ENCODE results near the gene PRRX2. TPM values are rescaled to one million over a fixed set of nuclear protein-coding genes. Genes with fewer than 3 reads are reported as not detected.

Gene PRRX2
- polyA plus RNA-seq, 2 donors, result 1.7 to 3.6 TPM

DNA sequence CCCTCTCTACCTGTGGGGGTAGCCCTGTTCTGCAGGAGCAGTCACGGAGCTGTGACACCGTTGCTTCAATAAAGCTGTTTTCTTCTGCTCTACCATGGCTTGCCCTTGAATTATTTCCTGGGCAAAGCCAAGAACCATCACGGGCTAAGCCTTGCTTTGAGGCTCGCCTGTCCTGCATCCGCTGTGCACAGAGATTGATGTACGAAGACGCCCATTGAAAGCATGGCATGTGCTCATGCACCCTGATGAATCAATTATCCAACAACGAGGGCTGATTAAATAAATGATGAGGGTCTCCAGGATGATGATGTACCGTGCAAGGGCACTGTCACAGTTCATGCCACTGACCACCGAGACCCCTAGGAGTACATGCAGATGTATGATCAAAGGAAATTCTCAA is 66.7 kb downstream of the PRRX2 start:
- Histone ChIP-seq H3K36me3 (ENCODE audit: control insufficient read depth in 2 of 2, insufficient read depth in 2 of 2, low read length in 1 of 2) (no peaks in the 10 kb centered on the region), H3K27ac (ENCODE audit: low read depth in 2 of 2, low read length in 1 of 2) (no peak overlapping the region), H3K4me3 (ENCODE audit: low read depth in 1 of 2, low read length in 2 of 2) (no peak overlapping the region), H3K4me1 (ENCODE audit: control insufficient read depth in 2 of 2, insufficient read depth in 2 of 2, low read length in 1 of 2) (no peaks in the 10 kb centered on the region), H3K9me3 (ENCODE audit: control insufficient read depth in 2 of 2, insufficient read depth in 1 of 2, low read depth in 1 of 2, low read length in 1 of 2) (no peaks in the 10 kb centered on the region), H3K27me3 (ENCODE audit: control insufficient read depth in 1 of 2, insufficient read depth in 2 of 2, low read length in 2 of 2) (peaks cover 0 to 3% of the 10 kb centered on the region in 2 donors)
- 60 to 65% methylated on average over 10 of the region's 10 CpGs for WGBS, 2 donors

DNA sequence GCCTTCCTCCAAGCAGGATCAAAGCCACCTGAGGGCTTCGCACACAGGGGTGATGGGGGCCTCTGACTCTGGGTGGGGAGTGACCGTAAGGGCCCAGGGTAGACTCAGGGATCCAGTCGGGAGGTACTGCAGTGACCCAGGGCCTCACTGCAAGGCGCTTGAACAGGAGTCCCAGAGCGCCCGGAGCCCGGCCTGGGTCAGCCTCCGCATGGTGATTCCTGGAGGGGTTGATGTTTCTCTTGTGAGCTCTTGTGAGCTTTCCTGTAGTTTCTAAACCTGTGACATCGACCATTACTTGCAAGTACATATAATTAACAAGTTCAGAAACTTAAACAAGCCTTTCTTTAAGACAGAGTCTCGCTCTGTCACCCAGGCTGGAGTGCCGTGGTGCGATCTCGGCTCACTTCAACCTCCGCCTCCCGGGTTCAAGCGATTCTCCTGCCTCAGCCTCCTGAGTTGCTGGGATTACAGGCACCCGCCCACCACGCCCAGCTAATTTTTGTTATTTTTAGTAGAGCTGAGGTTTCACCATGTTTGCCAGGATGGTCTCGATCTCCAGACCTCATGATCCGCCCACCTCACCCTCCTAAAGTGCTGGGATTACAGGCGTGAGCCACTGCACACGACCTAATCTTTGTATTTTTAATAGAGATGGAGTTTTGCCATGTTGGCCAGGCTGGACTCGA is 67.6 kb downstream of the PRRX2 start:
- Histone ChIP-seq H3K36me3 (ENCODE audit: control insufficient read depth in 2 of 2, insufficient read depth in 2 of 2, low read length in 1 of 2) (no peaks in the 10 kb centered on the region), H3K4me1 (ENCODE audit: control insufficient read depth in 2 of 2, insufficient read depth in 2 of 2, low read length in 1 of 2) (peaks cover 0 to 1% of the 10 kb centered on the region in 2 donors), H3K27ac (ENCODE audit: low read depth in 2 of 2, low read length in 1 of 2) (no peak overlapping the region), H3K27me3 (ENCODE audit: control insufficient read depth in 1 of 2, insufficient read depth in 2 of 2, low read length in 2 of 2) (peaks cover 0 to 3% of the 10 kb centered on the region in 2 donors), H3K9me3 (ENCODE audit: control insufficient read depth in 2 of 2, insufficient read depth in 1 of 2, low read depth in 1 of 2, low read length in 1 of 2) (no peaks in the 10 kb centered on the region), H3K4me3 (ENCODE audit: low read depth in 1 of 2, low read length in 2 of 2) (no peak overlapping the region)
- WGBS, 2 donors, result 81 to 83% methylated on average over 23 of the region's 23 CpGs

DNA sequence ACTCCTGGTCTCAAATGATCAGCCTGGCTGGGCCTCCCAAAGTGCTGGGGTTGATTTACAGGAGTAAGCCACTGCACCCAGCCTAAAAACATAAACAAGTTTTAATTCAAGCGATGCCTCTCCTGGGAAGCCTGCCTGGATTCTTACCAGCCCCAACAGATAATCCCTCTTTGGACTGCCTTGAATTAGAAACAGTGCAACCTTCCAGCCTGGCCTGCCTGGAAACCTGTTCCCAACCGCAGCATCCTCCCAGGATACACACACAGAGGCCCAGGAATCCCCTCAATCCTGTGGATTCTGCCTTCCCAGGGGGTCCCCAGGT is 68.1 kb downstream of the PRRX2 start:
- WGBS, 2 donors, result 78 to 90% methylated on average over 2 of the region's 2 CpGs
- H3K27me3 ChIP-seq (ENCODE audit: control insufficient read depth in 1 of 2, insufficient read depth in 2 of 2, low read length in 2 of 2), result peaks cover 0 to 3% of the 10 kb centered on the region in 2 donors
- no peak overlapping the region for H3K4me3 ChIP-seq (ENCODE audit: low read depth in 1 of 2, low read length in 2 of 2)

DNA sequence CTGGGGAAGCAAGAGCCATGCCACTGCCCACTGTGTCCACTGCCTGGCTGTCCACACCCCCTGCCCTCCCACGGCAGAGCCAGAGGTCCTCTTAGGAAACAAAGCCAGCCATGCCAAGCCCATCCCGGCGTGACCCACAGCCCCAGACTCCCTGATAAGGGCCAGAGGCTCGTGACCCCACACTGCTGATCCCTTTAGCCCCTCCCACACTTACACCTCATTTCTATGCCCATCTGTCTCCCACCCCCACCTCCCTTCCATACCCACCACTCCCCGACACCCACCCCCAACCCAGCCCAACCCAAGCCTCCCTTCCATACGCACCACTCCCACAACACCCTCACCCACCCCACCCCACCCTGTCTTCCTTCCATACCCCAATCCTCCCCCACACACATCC is 70.1 kb downstream of the PRRX2 start:
- H3K4me3 ChIP-seq (ENCODE audit: low read depth in 1 of 2, low read length in 2 of 2), result no peak overlapping the region
- 53 to 71% methylated on average over 6 of the region's 6 CpGs for WGBS, 2 donors
- no peak overlapping the region for H3K27ac ChIP-seq (ENCODE audit: low read depth in 2 of 2, low read length in 1 of 2)
- peaks cover 0 to 3% of the 10 kb centered on the region in 2 donors for H3K27me3 ChIP-seq (ENCODE audit: control insufficient read depth in 1 of 2, insufficient read depth in 2 of 2, low read length in 2 of 2)
- H3K9me3 ChIP-seq (ENCODE audit: control insufficient read depth in 2 of 2, insufficient read depth in 1 of 2, low read depth in 1 of 2, low read length in 1 of 2), result no peaks in the 10 kb centered on the region
- peaks cover 0 to 2% of the 10 kb centered on the region in 2 donors for H3K36me3 ChIP-seq (ENCODE audit: control insufficient read depth in 2 of 2, insufficient read depth in 2 of 2, low read length in 1 of 2)
- peaks cover 0 to 6% of the 10 kb centered on the region in 2 donors for H3K4me1 ChIP-seq (ENCODE audit: control insufficient read depth in 2 of 2, insufficient read depth in 2 of 2, low read length in 1 of 2)

More for the DNA sequence above, 68.1 kb downstream of the PRRX2 start:
- Histone ChIP-seq H3K9me3 (ENCODE audit: control insufficient read depth in 2 of 2, insufficient read depth in 1 of 2, low read depth in 1 of 2, low read length in 1 of 2) (no peaks in the 10 kb centered on the region), H3K36me3 (ENCODE audit: control insufficient read depth in 2 of 2, insufficient read depth in 2 of 2, low read length in 1 of 2) (no peaks in the 10 kb centered on the region), H3K27ac (ENCODE audit: low read depth in 2 of 2, low read length in 1 of 2) (no peak overlapping the region), H3K4me1 (ENCODE audit: control insufficient read depth in 2 of 2, insufficient read depth in 2 of 2, low read length in 1 of 2) (peaks cover 0 to 3% of the 10 kb centered on the region in 2 donors)

DNA sequence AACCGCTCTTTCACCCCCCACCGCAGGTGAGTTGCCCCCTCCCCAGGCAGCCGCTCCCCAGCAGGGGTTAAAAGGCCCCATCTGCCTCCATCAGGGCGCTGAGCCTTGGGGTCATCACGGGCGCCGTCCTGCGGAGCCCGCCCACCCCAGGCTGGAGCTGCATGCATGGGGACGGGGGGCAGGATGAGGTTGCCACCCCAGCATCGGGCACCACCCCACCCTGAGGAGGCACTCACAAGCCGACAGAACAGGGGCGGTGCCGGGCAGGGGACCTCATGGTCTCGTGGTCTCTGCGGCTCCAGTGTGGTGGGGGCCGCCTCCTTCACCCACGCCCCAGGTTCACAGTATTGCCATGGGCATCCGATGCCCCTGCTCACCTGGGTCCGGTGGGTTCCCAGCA is 70.9 kb downstream of the PRRX2 start:
- 52 to 55% methylated on average over 20 of the region's 20 CpGs for WGBS, 2 donors
- H3K4me1 ChIP-seq (ENCODE audit: control insufficient read depth in 2 of 2, insufficient read depth in 2 of 2, low read length in 1 of 2), result peaks cover 0 to 6% of the 10 kb centered on the region in 2 donors
- no peaks in the 10 kb centered on the region for H3K9me3 ChIP-seq (ENCODE audit: control insufficient read depth in 2 of 2, insufficient read depth in 1 of 2, low read depth in 1 of 2, low read length in 1 of 2)
- peaks cover 0 to 2% of the 10 kb centered on the region in 2 donors for H3K36me3 ChIP-seq (ENCODE audit: control insufficient read depth in 2 of 2, insufficient read depth in 2 of 2, low read length in 1 of 2)
- H3K27me3 ChIP-seq (ENCODE audit: control insufficient read depth in 1 of 2, insufficient read depth in 2 of 2, low read length in 2 of 2), result peaks cover 0 to 3% of the 10 kb centered on the region in 2 donors
- H3K4me3 ChIP-seq (ENCODE audit: low read depth in 1 of 2, low read length in 2 of 2), result no peak overlapping the region
- no peak overlapping the region for H3K27ac ChIP-seq (ENCODE audit: low read depth in 2 of 2, low read length in 1 of 2)

DNA sequence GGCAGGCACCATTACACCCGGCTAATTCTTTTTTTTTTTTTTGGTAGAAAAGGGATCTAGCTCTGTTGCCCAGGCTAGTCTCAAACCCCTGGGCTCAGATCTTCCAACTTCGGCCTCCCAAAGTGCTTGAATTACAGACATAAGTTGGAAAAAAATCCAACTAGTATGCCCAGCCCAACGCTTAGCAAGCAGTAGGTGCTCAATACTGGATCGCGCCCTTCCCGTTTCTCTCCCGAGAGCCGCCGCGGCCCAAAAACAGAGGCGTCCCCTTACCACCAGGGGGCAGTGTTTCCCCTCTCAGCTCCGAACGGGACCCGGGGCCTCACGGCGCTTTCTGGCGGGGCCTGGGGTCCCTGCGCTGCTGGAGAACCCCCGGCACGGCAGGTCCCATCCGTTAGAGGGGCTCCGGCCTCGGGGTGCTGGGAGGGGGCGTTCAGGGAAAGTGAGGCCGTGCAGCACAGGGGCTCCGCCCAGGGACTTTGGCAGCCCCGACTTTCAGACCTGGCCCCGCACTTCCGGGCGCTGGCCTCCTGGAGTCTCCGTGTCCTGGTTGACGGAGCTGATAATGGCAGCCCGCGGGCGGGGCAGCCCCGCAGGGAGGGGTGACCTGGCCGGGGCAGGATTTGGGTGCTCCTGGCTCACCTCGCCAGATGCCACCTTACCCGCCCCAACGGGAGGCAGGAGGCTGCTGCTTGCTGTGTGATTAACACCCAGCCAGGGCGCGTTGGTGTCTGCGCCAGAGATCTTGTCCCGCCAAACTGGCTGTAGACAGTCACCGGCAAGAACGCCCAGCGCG is 72.2 kb downstream of the PRRX2 start:
- Histone ChIP-seq H3K9me3 (ENCODE audit: control insufficient read depth in 2 of 2, insufficient read depth in 1 of 2, low read depth in 1 of 2, low read length in 1 of 2) (no peaks in the 10 kb centered on the region), H3K27ac (ENCODE audit: low read depth in 2 of 2, low read length in 1 of 2) (peak overlapping the region; percentile 74), H3K4me1 (ENCODE audit: control insufficient read depth in 2 of 2, insufficient read depth in 2 of 2, low read length in 1 of 2) (peaks cover 0 to 6% of the 10 kb centered on the region in 2 donors), H3K27me3 (ENCODE audit: control insufficient read depth in 1 of 2, insufficient read depth in 2 of 2, low read length in 2 of 2) (no peaks in the 10 kb centered on the region), H3K4me3 (ENCODE audit: low read depth in 1 of 2, low read length in 2 of 2) (peak overlapping the region; percentile 37 to 56), H3K36me3 (ENCODE audit: control insufficient read depth in 2 of 2, insufficient read depth in 2 of 2, low read length in 1 of 2) (peaks cover 0 to 2% of the 10 kb centered on the region in 2 donors)
- WGBS, 2 donors, result 5% methylated on average over 46 to 48 of the region's 48 CpGs

DNA sequence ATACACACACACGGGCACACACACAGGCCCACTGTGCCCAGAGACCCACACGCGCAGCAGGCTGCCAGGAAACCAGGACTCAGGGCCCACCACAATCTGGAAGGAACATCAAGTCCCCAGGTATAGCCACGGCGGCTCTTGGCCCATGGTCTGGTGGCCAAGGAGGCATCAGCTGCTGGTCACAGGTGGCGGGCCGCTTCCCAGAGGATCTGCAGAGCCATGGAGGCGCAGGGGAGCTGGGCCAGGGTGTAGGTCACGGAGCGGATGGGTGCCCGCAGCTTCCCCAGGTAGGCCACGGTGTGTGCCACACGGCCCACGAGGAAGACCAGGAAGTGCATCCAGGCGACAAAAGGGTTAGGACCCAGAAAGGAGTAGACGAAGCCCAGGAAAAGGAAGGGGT is 74.0 kb downstream of the PRRX2 start:
- Histone ChIP-seq H3K36me3 (ENCODE audit: control insufficient read depth in 2 of 2, insufficient read depth in 2 of 2, low read length in 1 of 2) (peaks cover 0 to 2% of the 10 kb centered on the region in 2 donors), H3K27me3 (ENCODE audit: control insufficient read depth in 1 of 2, insufficient read depth in 2 of 2, low read length in 2 of 2) (no peaks in the 10 kb centered on the region), H3K4me3 (ENCODE audit: low read depth in 1 of 2, low read length in 2 of 2) (no peak overlapping the region), H3K4me1 (ENCODE audit: control insufficient read depth in 2 of 2, insufficient read depth in 2 of 2, low read length in 1 of 2) (peaks cover 0 to 6% of the 10 kb centered on the region in 2 donors), H3K27ac (ENCODE audit: low read depth in 2 of 2, low read length in 1 of 2) (no peak overlapping the region), H3K9me3 (ENCODE audit: control insufficient read depth in 2 of 2, insufficient read depth in 1 of 2, low read depth in 1 of 2, low read length in 1 of 2) (no peaks in the 10 kb centered on the region)
- WGBS, 2 donors, result 94 to 95% methylated on average over 16 of the region's 16 CpGs

DNA sequence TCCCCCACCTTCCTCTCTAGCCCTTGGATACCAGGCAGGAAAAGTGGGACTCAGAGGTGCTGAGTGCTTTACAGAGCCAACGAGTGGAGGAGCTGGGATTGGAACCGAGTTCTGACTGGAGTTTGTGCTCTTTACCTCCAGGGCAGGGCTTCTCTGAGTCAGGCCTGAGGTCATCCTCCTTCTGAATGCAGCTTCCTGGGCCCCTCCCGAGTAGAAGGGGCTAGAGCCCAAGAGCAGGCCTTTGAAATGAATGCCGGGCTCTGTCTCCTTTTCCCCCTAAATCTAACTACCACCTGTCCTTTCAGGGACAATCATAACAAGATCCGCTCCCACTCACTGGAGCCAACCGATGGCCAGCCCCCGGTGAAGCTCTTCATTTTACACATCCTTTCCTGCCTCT is 74.7 kb downstream of the PRRX2 start:
- Histone ChIP-seq H3K4me3 (ENCODE audit: low read depth in 1 of 2, low read length in 2 of 2) (no peak overlapping the region), H3K27ac (ENCODE audit: low read depth in 2 of 2, low read length in 1 of 2) (no peak overlapping the region), H3K36me3 (ENCODE audit: control insufficient read depth in 2 of 2, insufficient read depth in 2 of 2, low read length in 1 of 2) (peaks cover 0 to 2% of the 10 kb centered on the region in 2 donors), H3K4me1 (ENCODE audit: control insufficient read depth in 2 of 2, insufficient read depth in 2 of 2, low read length in 1 of 2) (peaks cover 0 to 6% of the 10 kb centered on the region in 2 donors), H3K9me3 (ENCODE audit: control insufficient read depth in 2 of 2, insufficient read depth in 1 of 2, low read depth in 1 of 2, low read length in 1 of 2) (no peaks in the 10 kb centered on the region), H3K27me3 (ENCODE audit: control insufficient read depth in 1 of 2, insufficient read depth in 2 of 2, low read length in 2 of 2) (no peaks in the 10 kb centered on the region)
- WGBS, 2 donors, result 80 to 82% methylated on average over 7 of the region's 7 CpGs

DNA sequence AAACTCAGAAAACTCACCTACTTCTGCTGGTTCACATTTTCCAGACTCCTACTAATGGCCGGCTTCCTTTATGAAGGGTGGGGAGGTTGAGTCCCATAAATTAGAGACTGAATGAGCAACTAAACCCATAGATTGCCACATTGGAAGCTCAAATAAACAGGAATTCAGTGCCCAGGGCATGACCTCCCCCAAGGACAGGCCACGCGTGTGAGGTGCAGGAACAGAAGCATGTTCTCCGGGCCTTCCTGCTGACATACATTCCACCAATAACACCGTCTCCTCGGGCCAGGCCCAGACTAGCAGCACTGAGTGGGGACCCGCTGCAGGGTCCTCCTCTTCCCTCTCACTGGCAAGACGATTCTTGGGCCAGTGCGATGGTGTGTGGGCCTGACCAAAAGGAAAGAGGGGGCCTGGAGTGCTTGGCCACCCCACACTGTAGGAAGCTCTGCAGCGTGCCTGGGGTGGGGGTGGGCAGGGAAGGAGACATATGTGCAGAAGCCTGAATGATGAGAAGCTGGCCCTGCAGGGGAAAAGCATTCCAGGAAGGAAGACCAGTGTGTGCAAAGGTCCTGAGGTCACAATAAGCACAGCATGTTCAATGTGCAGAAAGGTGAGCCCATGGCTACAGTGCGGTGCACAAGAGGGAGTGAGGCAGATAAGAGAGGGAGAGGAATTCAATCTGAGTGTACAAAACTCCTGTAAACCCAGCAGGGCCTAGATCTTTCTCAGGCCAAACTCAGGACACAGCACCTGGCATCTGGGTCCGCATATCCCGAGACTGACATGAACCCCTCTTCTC is 75.4 kb downstream of the PRRX2 start:
- peaks cover 0 to 6% of the 10 kb centered on the region in 2 donors for H3K4me1 ChIP-seq (ENCODE audit: control insufficient read depth in 2 of 2, insufficient read depth in 2 of 2, low read length in 1 of 2)
- peaks cover 0 to 2% of the 10 kb centered on the region in 2 donors for H3K36me3 ChIP-seq (ENCODE audit: control insufficient read depth in 2 of 2, insufficient read depth in 2 of 2, low read length in 1 of 2)
- no peaks in the 10 kb centered on the region for H3K9me3 ChIP-seq (ENCODE audit: control insufficient read depth in 2 of 2, insufficient read depth in 1 of 2, low read depth in 1 of 2, low read length in 1 of 2)
- no peak overlapping the region for H3K4me3 ChIP-seq (ENCODE audit: low read depth in 1 of 2, low read length in 2 of 2)
- H3K27ac ChIP-seq (ENCODE audit: low read depth in 2 of 2, low read length in 1 of 2), result no peak overlapping the region
- WGBS, 2 donors, result 94 to 96% methylated on average over 12 to 13 of the region's 13 CpGs
- no peaks in the 10 kb centered on the region for H3K27me3 ChIP-seq (ENCODE audit: control insufficient read depth in 1 of 2, insufficient read depth in 2 of 2, low read length in 2 of 2)

All from esophagus (tissue), 2 donors.